KMS-11 (cell line): Measurements from ENCODE around the gene RASGRP1.

Experiments
- H2AFZ ChIP-seq: fragments of 200-600 bp; sonication (generic); 2 replicates; pipeline ENCODE4 v1.6.1; 2016; ENCODE audit warnings: antibody characterized with exemption, mixed run types, low read depth
- H3K27ac ChIP-seq: fragments of 200-600 bp; sonication (generic); 2 replicates; pipeline ENCODE4 v1.6.1; 2016; ENCODE audit warnings: mild to moderate bottlenecking, mixed run types
- H3K27me3 ChIP-seq: fragments of 200-600 bp; sonication (generic); 2 replicates; pipeline ENCODE4 v1.6.1; 2017; ENCODE audit warnings: mild to moderate bottlenecking, low read depth, mixed run types, moderate library complexity; ENCODE audit not compliant: insufficient read depth
- H3K36me3 ChIP-seq: fragments of 200-600 bp; sonication (generic); 2 replicates; pipeline ENCODE4 v1.6.1; 2017; ENCODE audit warnings: mild to moderate bottlenecking, mixed run types; ENCODE audit not compliant: insufficient read depth
- H3K4me1 ChIP-seq: fragments of 200-600 bp; sonication (generic); 2 replicates; pipeline ENCODE4 v1.6.1; 2016; ENCODE audit warnings: mild to moderate bottlenecking, low read depth, mixed run types; ENCODE audit not compliant: poor library complexity, severe bottlenecking
- H3K4me2 ChIP-seq: fragments of 200-600 bp; sonication (generic); 2 replicates; pipeline ENCODE4 v1.7.0; 2016; ENCODE audit warnings: mild to moderate bottlenecking, mixed run types
- H3K4me3 ChIP-seq: fragments of 200-600 bp; sonication (generic); IDR thresholded peaks from 2 replicates; pipeline ENCODE4 v1.6.1; 2017; ENCODE audit warnings: low read depth, low read length, mixed read lengths; ENCODE audit not compliant: insufficient read depth
- H3K79me2 ChIP-seq: fragments of 200-600 bp; sonication (generic); 2 replicates; pipeline ENCODE4 v1.6.1; 2016; ENCODE audit warnings: low read depth, mixed run types; ENCODE audit not compliant: insufficient read depth
- H3K9ac ChIP-seq: fragments of 200-600 bp; sonication (generic); 2 replicates; pipeline ENCODE4 v1.6.1; 2016; ENCODE audit warnings: mild to moderate bottlenecking, mixed run types
- H4K20me1 ChIP-seq: fragments of 200-600 bp; sonication (generic); 2 replicates; pipeline ENCODE4 v1.6.1; 2016; ENCODE audit warnings: mild to moderate bottlenecking, mixed run types; ENCODE audit not compliant: insufficient read depth
- CTCF ChIP-seq: fragments of 200-600 bp; sonication (generic); conservative IDR thresholded peaks from 2 replicates; pipeline ENCODE4 v1.6.1; 2017; ENCODE audit warnings: low read depth, mild to moderate bottlenecking, antibody characterized with exemption, low read length, moderate library complexity, mixed read lengths

RASGRP1 gene

DNA sequence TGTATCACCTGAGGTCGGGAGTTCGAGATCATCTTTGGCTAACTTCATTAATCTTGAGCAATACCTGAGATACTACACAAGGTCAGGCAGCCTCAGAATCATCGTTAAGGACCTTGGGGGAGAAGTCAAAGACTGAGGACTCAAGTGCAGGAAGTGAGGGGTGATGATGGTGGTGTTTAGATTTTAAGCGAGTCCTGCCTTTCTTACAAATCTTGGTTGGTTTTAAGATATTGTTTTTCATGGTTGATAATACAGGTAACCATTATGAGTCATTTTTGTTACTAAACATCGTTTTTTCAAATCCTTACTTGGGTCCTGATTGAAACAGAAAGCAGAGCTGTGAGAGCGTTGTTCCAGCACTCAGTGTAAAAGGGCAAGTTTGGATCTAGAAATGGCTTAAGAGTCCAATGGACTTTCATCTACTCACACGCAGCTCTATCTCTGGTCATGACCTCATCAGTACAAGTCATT, 4.1 kb downstream of the RASGRP1 start:
- no peak overlapping the region for H3K4me3 ChIP-seq

DNA sequence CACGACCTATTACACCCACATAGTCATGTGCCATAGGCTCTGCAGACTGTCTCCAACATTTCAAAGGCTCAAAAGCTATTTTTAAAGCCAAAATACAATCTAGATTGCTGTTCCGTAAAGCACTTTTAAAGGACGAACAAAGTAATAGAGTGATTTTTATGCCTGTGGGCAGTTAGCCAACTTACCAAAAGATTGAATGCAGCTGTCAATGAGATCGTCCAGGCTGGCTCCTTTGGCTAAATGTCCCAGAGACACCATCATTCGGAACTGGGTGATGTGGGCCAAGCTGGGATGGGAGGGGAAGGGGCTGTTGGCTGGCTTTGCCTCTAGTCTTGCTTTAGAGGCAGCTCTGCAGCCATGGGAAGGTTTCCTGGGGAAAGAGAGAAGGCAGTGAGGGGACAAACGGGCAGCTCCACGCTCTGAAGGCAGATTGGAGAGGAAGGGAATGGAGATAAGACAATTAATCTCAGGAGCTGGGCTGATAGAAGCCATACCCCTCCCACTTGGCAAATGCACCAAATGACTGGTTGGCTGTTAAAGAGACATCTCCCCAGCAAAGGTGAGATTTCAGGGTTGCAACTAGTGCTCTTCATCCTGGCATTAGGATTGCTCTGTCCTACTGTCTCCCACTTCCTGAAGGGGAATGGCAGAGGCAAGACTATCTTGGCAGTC, 4.8 kb downstream of the RASGRP1 start:
- Histone ChIP-seq H3K4me2 (no peak overlapping the region), H2AFZ (no peak overlapping the region), H3K9ac (no peak overlapping the region), H3K4me3 (no peak overlapping the region), H3K27me3 (no peaks in the 10 kb centered on the region), H3K79me2 (no peaks in the 10 kb centered on the region), H3K27ac (no peak overlapping the region), H4K20me1 (no peaks in the 10 kb centered on the region), H3K36me3 (no peaks in the 10 kb centered on the region), H3K4me1 (peaks cover 3% of the 10 kb centered on the region)
- TF ChIP-seq CTCF = no peak

More for the DNA sequence above, 4.1 kb downstream of the RASGRP1 start:
- H3K9ac ChIP-seq = no peak overlapping the region
- no peak overlapping the region for H3K27ac ChIP-seq
- no peaks in the 10 kb centered on the region for H3K36me3 ChIP-seq
- H3K79me2 ChIP-seq = no peaks in the 10 kb centered on the region
- H3K27me3 ChIP-seq = no peaks in the 10 kb centered on the region
- no peaks in the 10 kb centered on the region for H4K20me1 ChIP-seq
- H2AFZ ChIP-seq = no peak overlapping the region
- peaks cover 3% of the 10 kb centered on the region for H3K4me1 ChIP-seq
- no peak overlapping the region for H3K4me2 ChIP-seq
- TF ChIP-seq CTCF = no peak

DNA sequence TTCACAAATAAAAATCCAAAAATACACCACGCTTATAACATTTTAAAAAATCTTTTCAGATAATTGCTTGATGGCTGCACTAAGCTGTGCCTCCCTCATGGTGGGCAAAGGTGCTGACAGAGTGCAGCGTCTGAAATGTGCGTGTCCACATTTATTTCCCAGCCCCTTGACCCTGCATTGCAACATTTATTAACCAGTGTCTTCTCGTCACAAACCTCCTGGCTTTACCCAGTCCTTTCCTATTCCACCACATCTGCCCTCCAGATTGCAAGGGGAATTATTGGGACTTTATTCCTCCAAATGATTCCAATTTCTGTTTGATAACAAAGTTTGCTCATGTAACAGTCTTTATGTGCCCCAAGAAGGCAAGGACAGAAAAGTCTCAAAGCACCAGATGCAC, 5.5 kb downstream of the RASGRP1 start:
- Histone ChIP-seq H3K79me2 (no peaks in the 10 kb centered on the region), H3K4me2 (no peak overlapping the region), H2AFZ (no peak overlapping the region), H3K4me1 (peaks cover 3% of the 10 kb centered on the region), H3K4me3 (no peak overlapping the region), H3K27ac (no peak overlapping the region), H3K27me3 (no peaks in the 10 kb centered on the region), H4K20me1 (no peaks in the 10 kb centered on the region), H3K36me3 (no peaks in the 10 kb centered on the region), H3K9ac (no peak overlapping the region)
- no peak for TF ChIP-seq CTCF

GRCh38 chr15:38558372-38559059, 6.1 kb downstream of the RASGRP1 start:
- no peak overlapping the region for H3K27ac ChIP-seq
- H2AFZ ChIP-seq = no peak overlapping the region
- no peak for TF ChIP-seq CTCF
- H4K20me1 ChIP-seq = no peaks in the 10 kb centered on the region
- H3K79me2 ChIP-seq = no peaks in the 10 kb centered on the region
- no peak overlapping the region for H3K9ac ChIP-seq
- H3K4me3 ChIP-seq = no peak overlapping the region
- H3K27me3 ChIP-seq = no peaks in the 10 kb centered on the region
- no peak overlapping the region for H3K4me2 ChIP-seq
- peaks cover 2% of the 10 kb centered on the region for H3K4me1 ChIP-seq
- H3K36me3 ChIP-seq = no peaks in the 10 kb centered on the region
